Activated CD4-positive, alpha-beta T cell treated with anti-CD3 and anti-CD28 coated beads, Interleukin-2, Interleukin-6, amounts not matched to agents 100 ng/mL and 50 ng/mL, durations not matched to agents 16 hours and 8 hours (primary cell): ENCODE results near the gene LTBP2.

ENCODE experiments used
- DNase-seq: peaks from one replicate; pipeline ENCODE4 v3.0.0-alpha.2; 2020

Gene LTBP2

DNA sequence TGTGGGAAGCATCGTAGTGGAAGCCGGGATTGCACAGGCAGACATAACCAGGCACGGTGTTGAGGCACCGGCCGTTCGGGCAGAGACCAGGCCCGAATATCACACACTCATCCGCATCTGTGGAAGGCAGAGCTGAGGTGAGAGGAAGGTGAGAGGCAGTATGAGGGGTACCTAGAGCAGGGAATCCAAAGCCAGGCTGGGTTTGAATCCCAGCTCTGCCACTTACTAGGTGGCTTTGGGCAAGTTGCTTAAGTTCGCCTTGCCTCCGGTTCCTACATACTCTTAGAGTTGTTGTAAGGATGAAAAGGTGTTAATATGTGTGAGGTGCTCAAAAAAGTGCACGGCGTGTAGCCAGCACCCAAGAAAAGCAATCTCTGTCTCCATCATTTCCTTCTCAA lies 108.1 kb downstream of the LTBP2 start:
- no peak for DNase-seq

- DNase-seq = no peak
Observed at GRCh38 chr14:74503291-74503937, 108.6 kb downstream of the LTBP2 start.

- peak; percentile 29 for DNase-seq
Observed at GRCh38 chr14:74502236-74503019, 109.6 kb downstream of the LTBP2 start.

- no peak for DNase-seq
Observed at GRCh38 chr14:74501691-74502090, 110.3 kb downstream of the LTBP2 start.

GRCh38 chr14:74501135-74501614 lies 110.9 kb downstream of the LTBP2 start:
- no peak for DNase-seq

GRCh38 chr14:74500417-74501134 lies 111.5 kb downstream of the LTBP2 start:
- no peak for DNase-seq

DNA sequence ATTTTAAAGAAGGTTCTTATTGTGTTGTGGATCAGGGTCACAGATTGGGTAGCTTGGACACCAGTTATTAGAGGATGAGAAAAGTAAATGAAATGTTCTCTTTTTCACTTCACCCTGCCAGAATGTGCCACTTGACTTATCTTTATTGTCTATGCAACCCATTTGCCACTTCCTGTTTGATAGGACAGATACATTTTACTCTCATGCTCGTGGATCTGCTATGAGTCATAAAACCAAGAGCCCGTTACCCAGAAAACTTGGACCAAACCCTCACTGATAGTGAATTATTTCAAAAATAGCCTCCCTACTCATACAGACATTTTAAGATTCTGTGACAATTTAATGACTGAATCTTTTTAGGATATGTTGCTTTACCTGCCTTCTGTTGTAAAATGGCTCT lies 116.7 kb downstream of the LTBP2 start:
- peak; percentile 49 for DNase-seq

GRCh38 chr14:74493343-74494261 lies 118.4 kb downstream of the LTBP2 start, which contains the start of gene ISCA2:
TSS of gene ISCA2 (plus strand) at chr14:74493765. CDS start at chr14:74493775, 10 bp downstream.
- DNase-seq = peak; percentile 100

GRCh38 chr14:74492776-74493342 lies 119.2 kb downstream of the LTBP2 start, which contains the start of gene NPC2:
TSS of gene NPC2 (minus strand) at chr14:74493305. CDS start at chr14:74493274, 31 bp downstream.
- DNase-seq = no peak

DNA sequence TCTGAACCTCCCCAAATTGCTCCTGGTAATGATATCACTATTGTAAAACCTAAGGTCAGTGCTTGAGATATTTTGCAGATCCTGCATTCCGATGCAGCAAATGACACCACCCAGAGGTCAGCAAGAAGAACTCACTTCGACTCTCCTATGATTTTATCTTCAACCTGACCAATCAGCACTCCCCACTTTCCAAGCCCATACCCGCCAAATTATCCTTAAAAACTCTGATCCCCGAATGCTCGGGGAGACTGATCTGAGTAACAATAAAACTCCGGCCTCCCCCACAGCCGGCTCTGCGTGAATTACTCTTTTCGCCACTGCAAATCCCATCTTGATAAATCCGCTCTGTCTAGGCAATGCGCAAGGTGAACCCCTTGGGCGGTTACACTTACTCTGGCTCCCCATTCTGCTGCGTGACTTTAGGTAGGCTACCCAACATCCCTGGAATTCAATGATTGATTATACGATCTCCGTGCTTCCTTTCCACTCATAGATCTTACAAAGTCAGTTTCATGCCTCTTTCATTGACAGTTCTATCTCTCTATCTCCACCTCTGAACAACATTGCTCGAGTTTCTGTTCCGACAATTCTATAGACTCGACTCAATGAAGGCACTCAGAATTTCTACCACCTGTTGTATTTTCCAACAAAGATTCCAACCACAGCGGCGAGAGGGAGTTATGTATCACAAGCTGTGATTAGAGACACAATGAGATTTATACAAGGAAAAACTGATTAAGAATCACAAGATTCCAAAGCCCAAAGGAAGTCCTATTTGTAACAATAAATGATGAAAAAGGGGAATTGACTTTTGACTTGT lies 119.9 kb downstream of the LTBP2 start:
- peak; percentile 48 for DNase-seq

DNA sequence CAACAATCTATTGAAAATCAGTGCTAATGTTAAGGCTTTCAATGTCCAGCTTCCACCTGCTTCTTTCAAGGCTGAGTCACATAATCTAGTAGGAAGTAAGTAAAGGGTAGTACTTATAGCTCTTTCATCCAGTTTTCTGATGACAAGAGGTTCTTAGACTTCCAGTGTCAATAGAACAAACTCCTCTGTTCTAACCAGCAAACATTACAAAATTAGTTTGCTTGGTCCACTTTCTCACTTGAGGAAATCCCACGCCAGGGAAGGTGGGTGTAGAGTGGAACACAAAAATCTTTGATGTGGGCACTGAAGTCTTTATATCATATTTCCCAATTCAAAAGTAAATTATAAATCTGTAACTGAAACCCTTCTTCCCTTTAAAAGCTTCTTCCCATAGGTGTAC lies 121.6 kb downstream of the LTBP2 start:
- no peak for DNase-seq

GRCh38 chr14:74488786-74489397 lies 123.1 kb downstream of the LTBP2 start:
- DNase-seq = no peak

- DNase-seq = no peak
Observed at GRCh38 chr14:74486164-74486563, 125.9 kb downstream of the LTBP2 start.

- no peak for DNase-seq
Observed at GRCh38 chr14:74483321-74483720, 128.7 kb downstream of the LTBP2 start.

GRCh38 chr14:74482571-74482970 lies 129.5 kb downstream of the LTBP2 start:
- no peak for DNase-seq

DNA sequence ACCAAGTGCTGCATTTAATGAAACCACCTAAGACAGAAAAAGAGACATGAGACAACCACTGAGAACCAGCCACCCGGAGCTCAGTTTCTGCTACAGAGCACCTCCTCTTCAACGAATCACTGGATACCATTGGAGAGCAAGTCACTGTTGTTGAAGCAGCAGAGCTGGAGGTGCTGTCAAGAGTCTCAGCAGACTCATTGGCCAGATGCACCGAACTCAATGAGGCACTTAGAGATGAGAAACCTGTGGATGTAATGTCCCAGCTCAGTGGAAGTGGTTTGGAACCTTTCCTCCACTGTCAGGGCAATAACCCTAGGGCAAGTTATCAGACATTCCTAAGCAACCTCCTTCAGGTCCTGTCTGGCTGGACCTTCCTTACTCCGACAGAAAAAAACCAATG lies 132.0 kb downstream of the LTBP2 start:
- DNase-seq = no peak

DNA sequence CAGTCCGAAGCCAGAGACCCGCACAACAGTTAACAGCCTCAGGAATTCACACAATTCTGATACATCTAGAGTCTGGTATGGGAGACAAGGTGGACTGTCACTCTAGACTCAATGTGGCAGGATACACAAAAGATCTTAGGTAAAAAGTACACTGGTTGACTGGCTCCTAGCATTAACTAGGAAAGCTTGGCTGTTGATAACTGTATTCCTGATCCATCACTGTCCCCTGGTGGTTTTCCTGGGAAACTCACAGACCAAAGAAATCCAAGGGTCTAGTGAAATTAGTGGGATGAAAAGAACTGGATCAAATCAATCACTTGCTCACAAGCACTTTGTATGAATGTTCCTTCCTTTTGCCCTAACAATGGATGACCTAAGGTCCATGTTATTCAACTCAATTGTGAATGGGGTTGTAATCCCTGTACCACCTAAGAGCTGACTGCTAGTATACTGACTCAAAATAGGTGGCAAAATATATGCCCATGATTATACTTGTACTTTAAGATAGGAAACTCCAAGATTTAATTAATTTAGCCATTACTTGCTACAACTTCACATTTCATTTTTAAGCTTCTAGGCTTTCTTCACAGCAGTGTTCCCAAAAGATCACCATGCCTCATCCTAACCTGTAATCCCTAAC lies 132.9 kb downstream of the LTBP2 start:
- DNase-seq = no peak

GRCh38 chr14:74476607-74477006 lies 135.4 kb downstream of the LTBP2 start:
- DNase-seq = no peak

DNA sequence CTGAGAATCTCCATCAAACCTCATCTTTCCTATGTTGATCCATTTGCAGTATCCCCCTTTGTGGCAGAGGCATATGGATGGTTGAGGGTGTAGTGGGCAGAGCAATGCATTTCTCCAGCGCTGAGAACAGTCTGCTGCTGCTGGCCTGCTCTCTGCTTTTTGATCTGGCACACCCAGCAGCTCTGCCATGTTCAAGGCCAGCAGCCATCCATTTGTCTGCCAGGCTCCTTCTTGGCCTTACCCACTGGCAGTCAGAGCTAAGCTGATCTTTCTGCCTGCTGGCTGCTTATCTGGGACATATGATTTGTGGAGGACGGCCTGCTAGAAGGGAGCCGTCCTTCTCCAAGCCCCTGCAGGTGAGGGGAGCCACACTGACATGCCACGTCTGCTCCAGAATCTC lies 135.9 kb downstream of the LTBP2 start:
- DNase-seq = no peak

- DNase-seq = no peak
Observed at GRCh38 chr14:74475678-74476077, 136.4 kb downstream of the LTBP2 start.
